DMS 273 (cell line): ENCODE data around the gene SLMAP.

ENCODE experiments used
- DNase-seq: peaks from one replicate; lab custom pipeline; 2025; ENCODE audit not compliant: unreplicated experiment; lab: John Stamatoyannopoulos, UW

SLMAP gene

DNA sequence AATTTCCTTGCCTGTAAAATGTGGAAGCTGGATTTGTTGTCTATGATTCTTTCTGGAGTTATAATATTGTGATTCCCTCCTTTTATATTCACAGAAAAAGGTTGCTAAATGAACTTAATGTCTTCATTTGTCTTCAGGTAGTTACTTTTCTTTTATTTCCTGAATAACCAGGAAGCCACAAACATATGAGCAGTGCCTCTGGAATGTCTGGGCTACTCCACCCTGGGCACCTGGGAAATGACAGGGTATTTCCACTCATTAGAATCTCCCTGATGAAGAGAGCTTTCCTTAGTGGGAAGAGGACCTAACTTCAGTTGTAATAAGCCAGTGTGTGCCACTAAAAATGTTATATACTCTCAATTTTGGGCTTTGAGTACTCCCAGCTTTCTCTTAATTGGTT, 3.8 kb upstream of the SLMAP start:
- DNase-seq, result no peak

- no peak for DNase-seq
These were observed 3.1 kb upstream of the SLMAP start for GRCh38 chr3:57753016-57753415.

DNA sequence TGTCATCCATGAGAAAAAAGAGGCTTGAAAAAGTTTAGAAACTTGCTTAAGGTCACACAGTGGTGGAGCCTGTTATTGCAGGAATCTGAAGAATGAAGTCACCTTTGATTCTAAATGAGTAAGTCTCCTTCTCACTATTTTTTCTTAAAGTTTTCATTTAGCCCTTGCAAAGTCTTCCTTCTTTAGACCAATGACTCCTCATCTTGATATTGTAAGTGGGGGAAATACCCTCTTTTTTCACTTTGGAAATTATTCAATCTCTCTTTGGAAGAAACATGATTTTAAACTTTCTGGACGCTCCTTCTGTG, 787 bp upstream of the SLMAP start:
- peak; percentile 51 for DNase-seq

DNA sequence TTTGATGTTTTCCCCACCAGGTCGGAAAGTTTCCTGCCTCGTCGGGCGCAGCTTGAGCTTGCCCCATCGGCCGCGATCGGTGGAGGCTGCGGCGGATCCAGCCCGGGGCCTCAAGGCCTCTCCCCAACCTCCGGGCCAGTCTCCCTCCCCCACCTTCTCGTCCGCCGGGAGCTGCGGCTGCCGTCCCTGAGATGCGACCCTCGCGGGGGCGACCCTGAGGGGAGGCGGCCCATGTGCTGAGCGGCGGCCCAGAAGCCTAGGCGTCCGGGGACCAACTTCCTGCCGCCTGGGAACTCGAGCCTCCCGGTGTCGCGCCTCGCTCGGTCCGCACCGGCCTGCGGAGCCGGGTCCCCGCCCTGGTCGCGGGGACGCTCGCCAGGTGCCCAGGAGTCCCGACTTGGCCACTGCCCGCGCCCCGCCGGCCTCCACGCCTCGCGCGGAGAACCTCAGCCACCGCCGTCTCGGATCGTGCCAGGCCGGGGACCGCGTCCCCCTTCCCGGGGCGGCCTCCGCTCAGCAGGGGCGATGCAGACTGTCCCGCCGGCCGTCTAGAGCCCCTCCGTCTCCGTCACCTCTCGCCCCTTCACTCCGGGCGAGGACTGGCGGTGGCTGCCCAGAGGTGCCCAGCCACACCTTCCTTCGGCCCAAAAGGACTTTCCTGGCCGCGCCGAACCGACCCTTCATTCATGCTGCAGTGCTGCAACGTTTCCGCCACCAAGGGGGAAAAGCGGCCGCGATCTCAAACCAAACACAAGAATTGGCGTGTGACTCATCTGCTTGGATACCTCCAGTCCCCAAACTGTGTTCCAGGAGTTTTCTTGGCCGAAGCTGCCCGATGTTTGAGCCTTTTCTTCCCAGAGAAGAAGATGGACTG, 656 bp downstream of the SLMAP start:
- DNase-seq, result peak; percentile 63

DNA sequence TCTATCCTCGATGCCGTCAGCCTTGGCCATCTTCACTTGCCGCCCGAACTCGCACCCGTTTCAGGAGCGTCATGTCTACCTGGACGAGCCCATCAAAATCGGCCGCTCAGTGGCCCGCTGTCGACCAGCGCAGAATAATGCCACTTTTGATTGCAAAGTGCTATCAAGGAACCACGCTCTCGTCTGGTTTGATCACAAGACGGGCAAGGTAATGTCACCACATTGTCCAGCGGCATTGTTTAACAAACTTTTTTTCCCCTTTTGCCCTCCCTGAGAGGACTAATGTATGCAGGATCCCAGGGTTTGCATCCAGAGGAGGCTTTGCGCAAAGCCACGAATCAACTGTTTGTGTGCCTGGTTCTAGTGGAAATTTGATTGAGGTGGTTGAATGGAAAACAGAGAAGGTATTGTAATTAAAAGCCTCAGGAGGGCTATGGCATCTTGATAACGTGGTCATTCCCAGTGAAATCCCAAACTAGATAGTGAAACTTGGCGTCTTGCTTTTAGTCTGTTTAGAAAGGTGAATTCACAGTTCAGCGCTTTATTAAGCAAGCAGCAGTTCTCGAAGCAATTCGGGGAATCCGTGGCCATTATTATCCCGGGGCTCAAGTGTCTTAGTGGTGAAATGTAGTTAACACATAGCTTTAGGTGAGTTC, 1.7 kb downstream of the SLMAP start:
- DNase-seq, result peak; percentile 41

DNA sequence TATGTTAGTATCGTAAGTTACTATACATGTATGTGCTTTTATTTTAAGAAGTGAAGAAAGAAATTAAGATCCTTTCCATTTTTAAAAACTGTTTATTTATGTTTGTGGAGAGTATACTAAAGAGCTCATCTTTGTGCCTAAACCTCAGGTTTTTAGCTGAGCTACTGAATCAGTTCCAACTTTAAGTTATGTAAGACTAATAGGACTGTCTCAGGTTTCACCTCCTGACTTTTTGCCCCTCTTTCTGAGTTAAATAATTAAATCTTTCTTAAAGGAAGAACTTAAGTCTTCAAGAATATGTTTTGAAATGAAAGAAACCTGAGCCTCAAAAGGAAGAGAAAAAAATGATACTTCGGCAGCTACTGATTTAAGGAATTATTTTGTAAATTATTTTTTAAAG, 2.6 kb downstream of the SLMAP start:
- peak; percentile 11 for DNase-seq

DNA sequence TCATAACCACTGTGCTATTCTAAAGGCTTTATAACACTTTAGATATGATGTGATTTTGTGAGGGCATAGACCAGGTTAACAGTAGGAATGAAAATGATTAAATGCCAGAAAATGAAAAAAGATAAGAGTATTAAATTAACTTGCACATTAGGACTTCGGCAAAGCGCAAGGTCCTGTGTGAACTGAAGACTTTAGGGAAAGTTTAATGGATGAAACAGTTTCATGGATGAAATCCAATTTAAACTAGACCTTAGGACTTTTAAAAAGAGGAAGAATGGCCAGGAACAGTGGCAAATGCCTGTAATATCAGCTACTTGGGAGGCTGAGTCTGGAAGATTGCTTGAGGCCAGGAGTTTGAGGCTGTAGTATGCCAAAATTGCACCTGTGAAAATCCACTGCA, 8.7 kb downstream of the SLMAP start:
- no peak for DNase-seq

DNA sequence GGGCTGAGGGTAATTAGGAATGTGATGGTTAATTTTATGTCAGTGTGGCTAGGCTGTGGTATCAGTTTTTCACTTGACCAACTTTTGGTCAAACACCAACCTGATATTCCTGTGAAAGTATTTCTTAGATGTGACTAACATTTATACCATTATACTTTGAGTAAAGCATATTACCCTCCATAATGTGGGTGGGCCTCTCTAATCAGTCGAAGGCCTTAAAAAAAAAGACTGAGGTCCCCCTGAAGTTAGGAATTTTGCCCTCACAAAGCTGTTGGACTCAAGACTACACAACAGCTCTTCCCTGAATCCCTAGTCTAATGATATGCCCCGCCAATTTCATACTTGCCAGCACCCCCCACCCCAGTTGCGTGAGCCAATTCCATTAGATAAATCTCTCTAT, 12.5 kb downstream of the SLMAP start:
- no peak for DNase-seq

DNA sequence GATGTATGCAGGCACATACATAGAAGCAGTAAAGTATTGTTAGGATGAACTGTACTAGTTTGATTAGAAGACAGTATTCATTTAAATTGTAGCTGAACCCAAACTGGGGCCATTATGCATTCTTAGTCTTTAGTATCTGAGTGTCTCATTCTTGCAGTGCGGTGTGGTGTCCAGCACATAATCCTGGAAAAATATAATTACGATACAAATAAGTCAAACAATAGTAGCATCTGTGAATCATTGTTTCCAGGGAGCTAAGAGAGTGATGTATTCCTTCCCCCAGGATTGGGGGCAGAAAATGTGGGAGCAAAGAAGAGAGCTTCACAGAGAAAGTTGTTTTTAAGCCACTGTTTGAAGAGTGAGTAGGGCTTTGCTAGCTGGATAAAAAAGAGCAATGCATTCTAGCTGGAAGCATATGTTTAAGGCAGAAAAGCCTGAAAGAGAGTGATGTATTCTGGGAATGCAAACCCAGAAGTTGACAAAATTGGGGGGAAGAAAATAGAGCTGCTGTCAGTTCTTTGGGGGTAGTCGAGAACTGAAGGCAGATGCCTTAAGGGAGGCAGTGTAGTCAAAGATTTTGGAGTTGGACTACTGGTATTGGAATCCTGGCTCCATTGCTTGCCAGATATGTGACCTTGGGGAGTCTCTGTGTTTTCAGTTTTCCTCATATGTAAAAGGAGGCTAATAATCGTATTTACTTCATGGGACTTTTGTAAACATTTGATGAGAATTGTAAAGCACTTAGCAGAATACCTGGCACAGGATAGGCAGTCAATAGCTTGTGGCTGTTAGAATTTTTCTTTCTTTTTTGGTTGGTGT, 14.1 kb downstream of the SLMAP start:
- no peak for DNase-seq

GRCh38 chr3:57772251-57772650, 16.1 kb downstream of the SLMAP start:
- no peak for DNase-seq

GRCh38 chr3:57777774-57778173, 21.7 kb downstream of the SLMAP start:
- no peak for DNase-seq

GRCh38 chr3:57778494-57778893, 22.4 kb downstream of the SLMAP start:
- no peak for DNase-seq

GRCh38 chr3:57779666-57780065, 23.6 kb downstream of the SLMAP start:
- DNase-seq, result no peak

- DNase-seq, result no peak
These were observed 27.3 kb downstream of the SLMAP start for GRCh38 chr3:57783186-57784088.

DNA sequence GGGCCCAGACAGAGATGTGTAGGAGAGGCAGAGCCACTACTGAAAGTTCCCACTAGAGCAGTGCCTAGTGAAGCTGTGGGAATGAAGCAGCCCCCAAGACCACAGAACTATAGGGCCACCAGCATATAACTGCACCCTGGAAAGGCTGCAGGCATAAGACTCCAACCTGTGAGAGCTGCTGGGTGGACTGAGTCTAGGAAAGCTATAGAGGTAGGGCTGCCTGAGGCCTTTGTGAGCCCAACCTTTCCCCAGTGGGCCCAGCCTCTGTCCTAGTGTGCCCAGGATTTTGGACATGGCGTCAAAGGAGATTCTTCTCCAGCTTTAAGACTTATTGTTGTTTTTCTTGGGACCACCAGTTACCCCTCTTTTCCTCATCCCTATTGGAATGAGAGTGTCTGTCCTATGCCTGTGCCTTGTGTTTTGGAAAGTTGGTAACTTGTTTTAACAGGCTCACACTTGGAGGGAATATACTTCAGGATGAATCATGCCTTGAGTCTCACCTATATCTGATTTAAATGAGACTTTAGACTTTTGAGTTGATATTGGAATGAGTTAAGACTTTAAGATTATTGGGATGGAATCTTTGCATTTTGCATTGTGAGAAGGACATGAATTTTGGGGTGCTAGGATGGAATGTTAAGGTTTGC, 28.1 kb downstream of the SLMAP start:
- no peak for DNase-seq

GRCh38 chr3:57785446-57785845, 29.3 kb downstream of the SLMAP start:
- DNase-seq, result no peak

DNA sequence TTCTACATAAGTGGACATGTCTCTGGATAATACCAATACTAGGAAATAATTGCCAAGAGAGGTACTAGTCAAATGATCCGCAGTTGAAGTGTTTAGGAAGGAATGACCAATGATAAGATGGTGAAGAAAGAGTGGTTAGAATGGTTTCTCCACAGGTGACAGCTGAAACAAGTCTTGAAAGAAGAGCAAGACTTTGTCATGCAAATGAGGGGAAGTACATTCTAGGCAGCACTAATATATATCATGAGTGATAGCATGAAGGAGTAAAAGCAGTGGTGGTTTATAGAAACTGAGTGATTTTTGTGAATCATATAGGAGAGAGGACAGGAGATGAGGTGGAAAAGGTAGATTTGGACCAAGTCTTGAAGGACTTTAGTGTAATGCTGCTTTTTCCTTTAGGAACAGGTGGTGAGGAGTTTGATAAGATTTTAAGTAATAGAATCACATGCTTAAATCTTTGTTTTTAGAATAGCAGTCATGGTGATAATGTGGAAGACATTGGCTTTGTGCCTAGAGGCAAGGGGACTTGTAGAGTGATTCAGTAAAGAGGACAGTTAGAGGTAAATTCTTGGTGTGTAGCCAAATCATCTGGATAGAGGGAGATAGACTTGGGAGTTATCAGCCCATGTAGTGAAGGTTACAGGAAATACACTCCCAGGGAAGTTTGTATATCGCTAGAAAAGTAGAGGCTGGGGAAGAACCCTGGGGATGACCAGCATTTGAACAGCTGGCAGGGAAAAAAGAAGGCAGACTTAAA, 31.9 kb downstream of the SLMAP start:
- DNase-seq, result peak; percentile 12

- DNase-seq, result no peak
These were observed 32.5 kb downstream of the SLMAP start for GRCh38 chr3:57788624-57789018.

GRCh38 chr3:57791245-57791644, 35.1 kb downstream of the SLMAP start:
- DNase-seq, result no peak

DNA sequence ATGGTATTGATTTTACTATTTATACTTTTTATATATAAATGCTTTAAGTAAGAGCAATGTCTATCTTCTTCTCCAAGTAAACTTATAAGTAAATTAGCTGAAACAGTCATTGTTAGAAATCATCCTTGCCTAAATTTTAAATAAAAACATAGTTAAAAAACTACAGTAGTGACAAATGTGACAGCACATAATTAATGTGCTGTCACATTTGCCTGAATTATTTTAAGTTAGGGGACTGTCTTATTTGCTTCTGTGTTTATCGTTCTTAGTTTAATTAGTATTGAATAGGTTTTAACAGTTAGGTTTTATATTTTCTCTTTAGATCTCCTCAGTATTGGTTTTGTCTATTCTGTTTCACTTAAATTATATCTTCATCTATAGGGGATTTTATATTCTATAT, 36.1 kb downstream of the SLMAP start:
- no peak for DNase-seq
